H1 (cell line): Measurements from ENCODE around the gene ELAPOR1. TPM values are rescaled to one million over a fixed set of nuclear protein-coding genes. Genes with fewer than 3 reads are reported as not detected.

Experiments
- CEBPB ChIP-seq: IDR thresholded peaks from 2 replicates; pipeline ENCODE4 v1.6.1; 2012; ENCODE audit warnings: low read depth, low read length
- KDM4A ChIP-seq: IDR thresholded peaks from one replicate; pipeline ENCODE4 v1.7.1; 2012; ENCODE audit warnings: low read depth, mild to moderate bottlenecking, moderate library complexity, low read length, inconsistent platforms; ENCODE audit not compliant: severe bottlenecking
- SP4 ChIP-seq: IDR thresholded peaks from 2 replicates; pipeline ENCODE4 v1.6.1; 2012; ENCODE audit warnings: low read length, inconsistent platforms
- polyA plus RNA-seq, 7 experiments: library from polyadenylated mRNA; depleted of rRNA in 3 of 7; stranded (reverse) in 5 of 7; unstranded in 2 of 7; fragments of >200 nt in 5 of 7; fragments of 200-250 nt in 2 of 7; gene quantifications; 1 replicate in 5 of 7; 2 replicates in 1 of 7; 4 replicates in 1 of 7; pipeline versions ENCODE4 v1.2.1 to v1.2.3, GENCODE V29; 2011 to 2013; ENCODE audit warnings: missing spikeins in 2 of 7, mixed read lengths in 2 of 7
- total RNA-seq: library from RNA; stranded (reverse); fragmentation: NEBNext Ultra II Directional; extraction: Animal tissue kit (Norgen Biotek cat#: 25700); gene quantifications from 2 replicates; pipeline ENCODE4 v1.2.1, GENCODE V29; 2021

The ELAPOR1 gene
- total and polyA plus RNA-seq, 2 of the 8 experiments (the other 6 are each of a cell fraction or from before 2014, with no cell fraction given), result 1.2 to 2.5 TPM

GRCh38 chr1:109083923-109084322 is 30.0 kb upstream of the ELAPOR1 start (continued):
- TF ChIP-seq CEBPB (no peak), SP4 (no peak), KDM4A (no peak)
